ENCODE data around the gene STAT3. TPM values are rescaled to one million over a fixed set of nuclear protein-coding genes. Genes with fewer than 3 reads are reported as not detected.
"Not testable (repeated sequence)": the region's sequence is repeated elsewhere in the genome, so short reads cannot be mapped to it uniquely, and the experiment has no call there.

STAT3 gene
- polyA plus RNA-seq, 1 donor = 65.2 TPM

- no peak for DNase-seq
Measured at GRCh38 chr17:42315402-42316156, 72.7 kb downstream of the STAT3 start.

- DNase-seq = no peak
Measured at GRCh38 chr17:42313773-42314566, 74.3 kb downstream of the STAT3 start.

- DNase-seq = no peak
Measured at GRCh38 chr17:42313389-42313772, 74.9 kb downstream of the STAT3 start.

GRCh38 chr17:42312285-42313130 is 75.7 kb downstream of the STAT3 start:
- peak; percentile 88 for DNase-seq

GRCh38 chr17:42312035-42312284 is 76.3 kb downstream of the STAT3 start:
- no peak for DNase-seq

GRCh38 chr17:42311240-42312034 is 76.8 kb downstream of the STAT3 start:
- DNase-seq = peak; percentile 88

GRCh38 chr17:42310787-42311215 is 77.4 kb downstream of the STAT3 start:
- no peak for DNase-seq

- DNase-seq = no peak
Measured at GRCh38 chr17:42309986-42310786, 78.1 kb downstream of the STAT3 start.

GRCh38 chr17:42309142-42309541 is 79.1 kb downstream of the STAT3 start:
- DNase-seq = no peak

GRCh38 chr17:42308446-42308845 is 79.8 kb downstream of the STAT3 start:
- no peak for DNase-seq

GRCh38 chr17:42307362-42307927 is 80.8 kb downstream of the STAT3 start:
- DNase-seq = no peak

- DNase-seq = no peak
Measured at GRCh38 chr17:42306385-42306667, 81.9 kb downstream of the STAT3 start.

GRCh38 chr17:42305543-42306384 is 82.5 kb downstream of the STAT3 start:
- no peak for DNase-seq

- not testable (repeated sequence) for DNase-seq
Measured at GRCh38 chr17:42305031-42305330, 83.3 kb downstream of the STAT3 start.

GRCh38 chr17:42304187-42305030 is 83.8 kb downstream of the STAT3 start:
- no peak for DNase-seq

- DNase-seq = no peak
Measured at GRCh38 chr17:42303694-42304093, 84.5 kb downstream of the STAT3 start.

GRCh38 chr17:42301022-42301421 is 87.2 kb downstream of the STAT3 start:
- DNase-seq = no peak

- DNase-seq = not testable (repeated sequence)
Measured at GRCh38 chr17:42299913-42300312, 88.3 kb downstream of the STAT3 start.

GRCh38 chr17:42299361-42299760 is 88.9 kb downstream of the STAT3 start:
- not testable (repeated sequence) for DNase-seq

Data from left kidney (tissue), 2 donors.